ENCODE data around the gene SP7.

The SP7 gene

DNA sequence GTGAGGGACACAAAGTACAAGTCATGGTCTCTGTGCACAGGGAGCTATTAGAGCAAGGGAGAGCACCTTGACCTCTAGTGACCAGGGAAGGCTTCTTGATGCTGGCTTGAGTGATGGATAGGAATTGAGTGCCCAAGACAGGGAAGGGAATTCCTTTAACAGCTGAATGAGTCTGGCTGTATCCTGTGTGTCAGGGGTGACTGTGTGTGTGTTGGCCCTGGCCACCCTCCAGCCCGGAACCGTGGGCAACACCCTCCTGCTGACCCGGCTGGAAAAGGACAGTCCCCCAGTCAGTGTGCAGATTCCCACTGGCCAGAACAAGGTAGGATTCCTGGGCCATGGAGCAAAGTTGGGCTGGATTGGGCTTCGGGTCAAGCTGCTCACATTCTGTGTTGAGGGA, 46.3 kb downstream of the SP7 start:
- Histone ChIP-seq H3K4me1 (ENCODE audit: control insufficient read depth, insufficient read depth, low read length) (peaks cover 37% of the 10 kb centered on the region), H3K27me3 (replicated peaks; ENCODE audit: control insufficient read depth, insufficient read depth, low read length) (no peaks in the 10 kb centered on the region), H3K4me3 (ENCODE audit: low read length) (no peak overlapping the region), H3K9ac (ENCODE audit: low read length) (peak overlapping the region; percentile 7), H3K36me3 (ENCODE audit: control insufficient read depth, insufficient read depth, low read length, severe bottlenecking) (no peaks in the 10 kb centered on the region), H3K9me3 (ENCODE audit: control insufficient read depth, low read length) (no peaks in the 10 kb centered on the region)
- no peak for DNase-seq (ENCODE audit: low read depth)

DNA sequence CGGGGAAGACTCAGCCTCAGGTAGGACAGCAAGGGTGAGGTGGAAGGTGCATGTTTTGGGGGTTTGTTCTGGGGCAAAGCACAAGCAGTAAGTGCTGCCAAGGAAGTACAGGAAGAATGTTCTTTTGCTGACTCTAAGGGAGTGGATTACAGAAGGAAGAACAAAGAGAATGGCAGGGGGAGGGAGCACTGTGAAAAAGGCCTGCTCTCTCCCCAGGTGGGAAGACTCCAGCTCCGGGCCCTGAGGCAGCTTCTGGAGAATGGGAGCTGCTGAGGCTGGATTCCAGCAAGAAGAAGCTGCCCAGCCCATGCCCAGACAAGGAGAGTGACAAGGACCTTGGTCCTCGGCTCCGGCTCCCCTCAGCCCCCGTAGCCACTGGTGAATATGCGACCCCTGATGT, 47.8 kb downstream of the SP7 start:
- Histone ChIP-seq H3K4me1 (ENCODE audit: control insufficient read depth, insufficient read depth, low read length) (peaks cover 33% of the 10 kb centered on the region), H3K9me3 (ENCODE audit: control insufficient read depth, low read length) (no peaks in the 10 kb centered on the region), H3K9ac (ENCODE audit: low read length) (peak overlapping the region; percentile 19), H3K36me3 (ENCODE audit: control insufficient read depth, insufficient read depth, low read length, severe bottlenecking) (no peaks in the 10 kb centered on the region), H3K4me3 (ENCODE audit: low read length) (no peak overlapping the region), H3K27me3 (replicated peaks; ENCODE audit: control insufficient read depth, insufficient read depth, low read length) (no peaks in the 10 kb centered on the region)
- no peak for DNase-seq (ENCODE audit: low read depth)

DNA sequence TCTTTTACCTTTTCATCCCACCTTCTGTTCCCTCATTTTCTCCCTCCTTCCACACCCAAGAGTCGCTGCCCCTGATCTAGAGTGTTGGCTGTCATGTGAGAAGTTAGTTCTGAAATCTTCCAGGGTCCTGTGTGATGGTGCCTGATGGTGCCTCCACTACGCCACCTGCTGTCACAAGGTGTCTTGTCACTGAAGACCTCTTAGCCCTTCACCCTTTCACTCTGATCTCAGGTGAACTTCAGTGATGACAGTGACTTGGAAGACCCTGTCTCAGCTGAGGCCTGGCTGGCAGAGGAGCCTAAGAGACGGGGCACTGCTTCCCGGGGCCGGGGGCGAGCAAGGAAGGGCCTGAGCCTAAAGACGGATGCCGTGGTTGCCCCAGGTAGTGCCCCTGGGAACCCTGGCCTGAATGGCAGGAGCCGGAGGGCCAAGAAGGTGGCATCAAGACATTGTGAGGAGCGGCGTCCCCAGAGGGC, 48.4 kb downstream of the SP7 start:
- no peaks in the 10 kb centered on the region for H3K27me3 ChIP-seq (replicated peaks; ENCODE audit: control insufficient read depth, insufficient read depth, low read length)
- H3K9ac ChIP-seq (ENCODE audit: low read length): peak overlapping the region; percentile 19
- peaks cover 33% of the 10 kb centered on the region for H3K4me1 ChIP-seq (ENCODE audit: control insufficient read depth, insufficient read depth, low read length)
- no peaks in the 10 kb centered on the region for H3K9me3 ChIP-seq (ENCODE audit: control insufficient read depth, low read length)
- DNase-seq (ENCODE audit: low read depth): peak; percentile 77
- no peaks in the 10 kb centered on the region for H3K36me3 ChIP-seq (ENCODE audit: control insufficient read depth, insufficient read depth, low read length, severe bottlenecking)
- H3K4me3 ChIP-seq (ENCODE audit: low read length): no peak overlapping the region

DNA sequence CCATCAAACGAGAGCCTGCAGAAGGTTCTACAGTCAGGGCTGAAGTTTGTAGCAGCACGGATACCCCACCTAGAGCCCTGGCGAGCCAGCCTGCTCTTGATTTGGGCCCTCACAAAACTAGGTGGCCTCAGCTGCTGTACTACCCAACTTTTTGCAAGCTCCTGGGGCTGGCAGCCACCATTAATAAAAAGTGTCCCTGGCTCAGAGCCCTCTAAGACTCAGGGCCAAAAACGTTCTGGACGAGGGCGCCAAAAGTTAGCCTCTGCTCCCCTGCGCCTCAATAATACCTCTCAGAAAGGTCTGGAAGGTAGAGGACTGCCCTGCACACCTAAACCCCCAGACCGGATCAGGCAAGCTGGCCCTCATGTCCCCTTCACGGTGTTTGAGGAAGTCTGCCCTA, 49.7 kb downstream of the SP7 start:
- no peak for DNase-seq (ENCODE audit: low read depth)
- no peaks in the 10 kb centered on the region for H3K9me3 ChIP-seq (ENCODE audit: control insufficient read depth, low read length)
- H3K4me1 ChIP-seq (ENCODE audit: control insufficient read depth, insufficient read depth, low read length): peaks cover 33% of the 10 kb centered on the region
- no peaks in the 10 kb centered on the region for H3K36me3 ChIP-seq (ENCODE audit: control insufficient read depth, insufficient read depth, low read length, severe bottlenecking)
- no peak overlapping the region for H3K4me3 ChIP-seq (ENCODE audit: low read length)
- no peaks in the 10 kb centered on the region for H3K27me3 ChIP-seq (replicated peaks; ENCODE audit: control insufficient read depth, insufficient read depth, low read length)
- H3K9ac ChIP-seq (ENCODE audit: low read length): no peak overlapping the region

DNA sequence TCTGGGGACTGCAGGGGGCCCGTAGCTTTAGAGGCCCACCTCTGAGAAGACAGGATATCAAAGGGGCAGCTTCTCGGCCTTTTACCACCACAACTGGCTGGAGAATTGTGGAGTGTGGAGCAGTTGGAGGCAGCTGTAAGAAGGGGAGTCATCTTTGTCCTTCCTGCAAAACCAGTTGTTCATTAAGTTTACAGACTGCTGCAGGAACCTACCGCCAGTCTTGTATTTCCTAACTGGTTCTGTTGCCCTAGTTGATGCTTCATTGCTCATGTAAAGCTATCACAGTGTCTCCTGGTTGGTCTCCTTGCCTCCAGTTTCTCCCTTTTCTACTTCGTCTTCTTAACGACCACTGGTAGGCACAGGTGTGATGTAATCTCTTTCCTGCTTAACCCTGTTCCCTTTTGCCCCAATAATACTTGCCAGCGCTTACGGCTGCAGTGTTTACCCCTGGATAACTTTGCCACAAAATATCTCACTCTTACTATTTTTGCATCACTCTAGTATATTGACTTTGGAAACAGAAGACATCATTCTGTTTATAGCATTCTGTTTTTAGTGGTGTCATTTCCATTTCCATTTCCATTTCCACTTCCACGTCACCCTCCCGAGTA, 56.2 kb downstream of the SP7 start:
- Histone ChIP-seq H3K4me1 (ENCODE audit: control insufficient read depth, insufficient read depth, low read length) (peaks cover 8% of the 10 kb centered on the region), H3K9ac (ENCODE audit: low read length) (no peak overlapping the region), H3K36me3 (ENCODE audit: control insufficient read depth, insufficient read depth, low read length, severe bottlenecking) (no peaks in the 10 kb centered on the region), H3K27me3 (replicated peaks; ENCODE audit: control insufficient read depth, insufficient read depth, low read length) (no peaks in the 10 kb centered on the region), H3K4me3 (ENCODE audit: low read length) (no peak overlapping the region), H3K9me3 (ENCODE audit: control insufficient read depth, low read length) (no peaks in the 10 kb centered on the region)
- no peak for DNase-seq (ENCODE audit: low read depth)

DNA sequence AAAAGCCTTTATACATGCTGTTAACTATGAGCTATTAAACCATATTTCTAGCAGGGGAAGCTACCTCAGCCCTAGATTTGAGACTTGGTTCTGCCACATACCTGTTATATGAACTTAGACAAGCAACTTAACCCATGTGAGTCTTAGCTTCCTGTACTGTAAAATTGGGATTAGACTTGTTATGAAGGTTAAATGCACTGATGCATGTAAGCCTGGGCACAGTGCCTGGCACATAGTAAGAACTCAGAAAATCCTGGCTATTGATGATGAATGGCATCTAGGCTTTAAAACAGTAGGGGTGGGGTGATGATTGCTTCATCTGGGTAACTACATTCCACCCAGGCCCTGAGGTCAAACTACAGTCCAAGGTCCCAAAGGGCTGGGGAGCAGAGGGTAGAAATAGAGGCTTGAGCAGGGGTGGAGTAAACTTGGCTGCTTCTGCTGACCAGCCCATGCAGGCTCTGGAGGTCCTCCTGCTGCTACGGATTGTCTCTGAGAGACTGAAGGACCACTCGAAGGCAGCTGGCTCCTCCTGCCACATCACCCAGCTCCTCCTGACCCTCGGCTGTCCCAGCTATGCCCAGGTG, 56.8 kb downstream of the SP7 start:
- H3K9ac ChIP-seq (ENCODE audit: low read length): no peak overlapping the region
- no peaks in the 10 kb centered on the region for H3K36me3 ChIP-seq (ENCODE audit: control insufficient read depth, insufficient read depth, low read length, severe bottlenecking)
- H3K9me3 ChIP-seq (ENCODE audit: control insufficient read depth, low read length): no peaks in the 10 kb centered on the region
- no peak overlapping the region for H3K4me3 ChIP-seq (ENCODE audit: low read length)
- peak; percentile 34 for DNase-seq (ENCODE audit: low read depth)
- no peaks in the 10 kb centered on the region for H3K27me3 ChIP-seq (replicated peaks; ENCODE audit: control insufficient read depth, insufficient read depth, low read length)
- peaks cover 8% of the 10 kb centered on the region for H3K4me1 ChIP-seq (ENCODE audit: control insufficient read depth, insufficient read depth, low read length)

DNA sequence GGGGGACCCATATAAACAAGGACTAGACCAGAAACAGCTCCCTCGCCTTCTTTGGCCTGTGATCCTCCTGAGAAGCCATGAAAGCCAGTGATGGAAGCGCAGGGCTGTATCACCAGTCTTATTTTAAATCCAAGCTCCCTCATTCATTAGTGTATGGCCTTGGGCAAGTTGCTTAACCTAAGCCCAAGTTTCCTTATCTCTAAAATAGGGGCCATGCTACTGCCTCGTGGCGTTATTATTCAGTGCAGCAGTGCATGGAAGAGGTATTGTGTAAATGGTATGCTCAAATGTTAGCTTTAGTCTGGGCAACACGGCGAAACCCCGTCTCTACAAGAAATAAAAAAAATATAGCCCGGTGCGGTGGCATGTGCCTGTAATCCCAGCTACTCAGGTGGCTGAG, 58.2 kb downstream of the SP7 start:
- Histone ChIP-seq H3K9ac (ENCODE audit: low read length) (no peak overlapping the region), H3K4me3 (ENCODE audit: low read length) (no peak overlapping the region), H3K36me3 (ENCODE audit: control insufficient read depth, insufficient read depth, low read length, severe bottlenecking) (no peaks in the 10 kb centered on the region), H3K27me3 (replicated peaks; ENCODE audit: control insufficient read depth, insufficient read depth, low read length) (no peaks in the 10 kb centered on the region), H3K4me1 (ENCODE audit: control insufficient read depth, insufficient read depth, low read length) (peaks cover 8% of the 10 kb centered on the region), H3K9me3 (ENCODE audit: control insufficient read depth, low read length) (no peaks in the 10 kb centered on the region)
- no peak for DNase-seq (ENCODE audit: low read depth)
